ENCODE data around the gene JPH2. TPM values are rescaled to one million over a fixed set of nuclear protein-coding genes. Genes with fewer than 3 reads are reported as not detected.

The JPH2 gene
- total RNA-seq, 2 donors from 2014 or later = 0.97 TPM; not detected in 1

DNA sequence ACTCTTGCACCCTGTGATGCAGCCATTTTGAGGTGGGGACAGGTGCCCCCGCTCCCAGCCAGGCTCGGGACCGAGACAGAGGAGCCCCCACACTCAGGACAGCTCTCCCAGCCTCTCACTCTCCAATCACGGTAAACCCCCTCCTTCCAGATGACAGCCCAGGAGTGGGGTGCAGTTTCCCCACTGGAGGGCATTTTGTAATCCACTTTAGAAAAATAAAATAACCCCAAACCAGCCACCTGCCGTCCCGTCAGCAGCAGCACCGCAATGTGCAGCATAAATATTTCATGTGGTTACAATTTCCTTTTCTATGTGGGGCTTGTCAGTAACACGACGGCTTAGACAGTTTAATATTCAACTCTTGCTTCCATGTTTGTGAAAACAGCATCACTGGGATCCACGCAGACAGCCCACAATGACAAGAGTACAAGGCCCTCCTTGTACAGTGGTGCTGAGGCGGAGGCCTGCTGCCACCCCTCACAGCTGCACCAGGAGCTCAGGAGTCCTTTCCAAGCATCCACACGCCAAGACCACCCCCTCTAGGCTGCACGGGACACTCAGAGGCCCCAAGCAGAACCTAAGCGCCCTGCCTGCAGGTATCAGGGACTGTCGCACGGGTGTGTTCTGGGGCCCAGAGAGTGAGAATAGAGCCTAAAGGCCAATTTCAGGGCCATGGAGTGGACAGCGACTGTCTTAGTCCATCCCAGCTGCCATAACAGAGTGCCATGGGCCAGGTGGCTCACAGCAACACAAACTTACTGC is 116.7 kb downstream of the JPH2 start:
- ATAC-seq (peak; percentile 56), DNase-seq (ENCODE audit: low spot score in 2 of 2) (peak in 1 of 2 donors; percentile 65)
- Mint-ChIP-seq H3K36me3 (no peaks in the 10 kb centered on the region), H3K27ac (peak overlapping the region; percentile 98 to 99), H3K9me3 (no peaks in the 10 kb centered on the region)

DNA sequence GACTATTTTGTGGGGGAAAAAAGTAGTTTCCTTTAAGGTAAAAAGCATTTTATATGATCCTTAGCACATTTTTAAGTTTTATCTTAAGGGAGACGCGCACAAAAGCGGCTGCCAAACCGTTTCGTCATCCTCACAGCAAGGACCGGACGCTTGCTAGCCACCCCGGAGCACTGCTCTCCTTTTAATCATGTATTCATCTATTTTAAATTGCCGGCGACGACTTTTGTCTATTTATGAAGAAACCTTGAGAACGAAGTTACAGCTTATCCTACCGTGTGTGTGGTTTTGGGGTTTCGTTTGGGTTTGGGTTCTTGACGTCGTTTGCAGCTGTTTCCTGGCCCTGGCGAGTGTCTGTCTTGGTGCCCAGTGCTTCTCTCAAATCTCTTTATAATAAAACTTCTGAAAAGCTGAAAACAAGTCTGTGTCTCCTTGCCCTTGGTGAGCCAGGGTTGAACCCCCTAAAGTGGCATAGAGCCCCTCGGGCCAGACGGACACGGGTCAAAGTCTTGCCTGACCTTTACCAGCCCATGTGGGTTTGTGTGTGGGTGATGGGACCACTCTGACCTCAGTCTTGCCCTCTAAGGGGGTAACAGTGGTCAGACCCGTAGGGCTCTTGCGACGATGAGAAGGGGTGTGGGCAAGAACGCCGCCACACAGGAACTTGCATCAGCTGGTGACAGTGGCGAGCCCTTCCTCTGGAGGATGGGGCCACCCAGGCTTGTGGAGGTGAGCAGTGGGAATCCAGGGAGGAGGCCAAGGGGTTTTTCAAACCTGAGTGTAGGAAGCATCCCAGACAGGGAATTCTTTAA is 117.6 kb downstream of the JPH2 start:
- DNase-seq (ENCODE audit: low spot score in 2 of 2) = peak; percentile 47 to 82
- Mint-ChIP-seq H3K27ac (peak overlapping the region; percentile 98 to 99), H3K9me3 (no peaks in the 10 kb centered on the region), H3K36me3 (no peaks in the 10 kb centered on the region)
- ATAC-seq = peak; percentile 68 to 79

DNA sequence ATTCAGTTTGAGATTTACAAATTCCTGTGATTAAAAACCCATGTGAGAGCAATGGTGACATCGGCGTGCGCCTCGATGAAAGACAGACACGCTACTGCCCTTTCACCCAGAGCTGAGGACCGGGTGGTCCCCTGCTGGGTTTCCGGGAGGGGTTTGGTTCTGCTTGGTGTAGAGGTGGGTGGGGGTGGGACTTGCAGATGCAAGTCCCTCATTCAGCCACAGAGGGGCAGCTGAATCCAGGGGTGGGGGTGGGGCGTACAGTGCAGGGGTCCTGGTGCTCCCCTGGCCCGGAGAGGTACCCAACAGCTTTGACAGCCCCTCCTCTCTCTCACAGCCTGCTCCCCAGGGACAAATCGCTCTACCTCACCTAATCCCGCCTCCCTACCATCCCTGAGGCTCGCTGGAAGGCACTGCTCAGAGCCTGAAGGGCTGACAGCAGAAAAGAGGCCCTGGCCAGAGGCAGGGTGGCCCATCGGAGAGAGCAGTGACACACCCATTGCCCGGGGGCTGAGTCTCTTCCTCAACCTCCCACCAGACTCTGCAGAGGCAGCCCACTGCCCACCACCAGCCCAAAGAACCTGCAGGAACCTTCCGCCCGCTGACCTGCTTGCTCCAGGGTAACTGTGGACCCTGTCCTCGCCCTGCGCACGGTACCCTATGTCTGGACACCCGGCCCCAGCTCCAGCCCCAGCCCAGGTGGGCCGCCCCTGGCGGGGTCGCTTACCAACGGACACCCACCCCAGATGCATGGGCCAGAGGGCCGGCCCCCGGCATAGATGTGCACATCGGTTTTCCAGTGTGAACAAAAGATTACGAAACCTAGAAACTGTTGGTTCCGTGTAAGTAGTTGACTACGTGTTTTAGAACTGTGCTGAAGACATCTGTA is 118.4 kb downstream of the JPH2 start:
- H3K27ac Mint-ChIP-seq = peak overlapping the region; percentile 98 to 99

DNA sequence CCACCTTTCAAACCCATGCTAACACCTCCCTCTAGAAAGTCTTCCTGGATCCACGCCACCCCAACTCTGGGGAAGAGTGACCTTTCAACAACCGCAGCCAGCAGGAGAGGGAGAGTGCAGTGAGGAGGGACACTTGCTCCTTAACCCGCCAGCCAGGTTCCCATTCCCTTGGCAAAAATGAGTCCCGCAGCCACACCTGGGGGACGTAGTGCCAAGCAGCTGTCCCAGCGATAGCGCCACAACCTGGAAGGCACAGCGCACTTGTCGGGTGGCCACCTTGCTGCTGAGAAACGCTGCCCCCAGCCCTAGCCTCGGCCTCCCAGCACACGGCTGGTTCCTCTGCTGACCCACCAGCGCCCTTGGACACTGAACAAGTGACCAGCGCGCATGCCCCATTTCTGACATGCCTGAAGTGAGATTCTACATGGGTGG is 119.3 kb downstream of the JPH2 start:
- Mint-ChIP-seq H3K9me3 (no peaks in the 10 kb centered on the region), H3K27ac (peak overlapping the region in 1 of 2 donors; percentile 99), H3K36me3 (no peaks in the 10 kb centered on the region)
- no peak for DNase-seq (ENCODE audit: low spot score in 2 of 2)
- ATAC-seq = no peak

More for the DNA sequence above, 118.4 kb downstream of the JPH2 start:
- ATAC-seq = peak; percentile 26 to 34
- H3K36me3 Mint-ChIP-seq = no peaks in the 10 kb centered on the region
- DNase-seq (ENCODE audit: low spot score in 2 of 2) = no peak
- H3K9me3 Mint-ChIP-seq = no peaks in the 10 kb centered on the region

DNA sequence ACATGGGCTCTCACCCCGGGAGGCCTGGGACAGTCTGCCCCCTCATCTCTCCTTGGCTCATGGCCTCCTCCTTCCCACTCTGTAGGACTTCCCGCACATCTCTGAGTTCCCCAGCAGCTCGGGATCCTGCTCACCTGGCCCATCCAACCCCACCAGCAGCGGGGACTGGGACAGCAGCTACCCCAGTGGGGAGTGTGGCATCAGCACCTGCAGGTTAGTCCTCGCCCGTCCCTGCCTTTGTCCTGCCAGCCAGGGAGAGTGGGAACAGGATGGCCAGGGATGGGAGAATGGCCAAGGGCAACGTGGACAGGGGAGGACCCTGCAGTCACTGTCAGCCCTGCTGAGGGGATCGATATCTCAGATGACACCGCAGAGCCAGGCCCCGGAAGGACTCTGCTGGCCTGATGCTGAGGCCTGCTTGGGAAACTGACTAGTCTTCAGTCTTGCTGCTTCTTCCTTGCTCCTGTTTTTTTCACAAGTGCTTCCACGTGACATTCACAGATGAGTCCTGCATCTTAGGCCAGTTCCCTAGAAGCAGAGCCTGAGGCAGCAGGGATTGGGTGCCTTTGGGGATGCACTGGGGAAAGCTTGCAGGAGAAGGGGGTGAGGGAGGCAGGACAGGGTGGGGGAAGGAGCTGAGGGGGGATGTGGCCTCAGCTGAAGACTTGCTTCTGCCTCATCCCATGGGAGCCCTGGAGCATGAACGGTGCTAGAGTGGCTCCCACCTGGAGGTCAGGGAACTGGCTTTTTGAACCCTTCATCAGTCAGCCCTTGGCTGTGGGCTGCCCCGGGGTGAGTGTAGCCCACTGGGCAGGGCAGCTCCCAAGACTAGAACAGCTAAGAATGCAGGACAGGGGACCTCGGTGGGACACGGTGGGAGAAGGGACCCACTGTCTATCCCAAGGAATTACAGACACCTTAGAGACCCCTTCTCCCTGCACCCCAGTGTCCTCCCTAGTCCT is 120.1 kb downstream of the JPH2 start:
- no peak for DNase-seq (ENCODE audit: low spot score in 2 of 2)
- Mint-ChIP-seq H3K36me3 (no peaks in the 10 kb centered on the region), H3K9me3 (peaks cover under 1 to 1% of the 10 kb centered on the region in 2 donors), H3K27ac (peak overlapping the region in 1 of 2 donors; percentile 99)
- no peak for ATAC-seq

DNA sequence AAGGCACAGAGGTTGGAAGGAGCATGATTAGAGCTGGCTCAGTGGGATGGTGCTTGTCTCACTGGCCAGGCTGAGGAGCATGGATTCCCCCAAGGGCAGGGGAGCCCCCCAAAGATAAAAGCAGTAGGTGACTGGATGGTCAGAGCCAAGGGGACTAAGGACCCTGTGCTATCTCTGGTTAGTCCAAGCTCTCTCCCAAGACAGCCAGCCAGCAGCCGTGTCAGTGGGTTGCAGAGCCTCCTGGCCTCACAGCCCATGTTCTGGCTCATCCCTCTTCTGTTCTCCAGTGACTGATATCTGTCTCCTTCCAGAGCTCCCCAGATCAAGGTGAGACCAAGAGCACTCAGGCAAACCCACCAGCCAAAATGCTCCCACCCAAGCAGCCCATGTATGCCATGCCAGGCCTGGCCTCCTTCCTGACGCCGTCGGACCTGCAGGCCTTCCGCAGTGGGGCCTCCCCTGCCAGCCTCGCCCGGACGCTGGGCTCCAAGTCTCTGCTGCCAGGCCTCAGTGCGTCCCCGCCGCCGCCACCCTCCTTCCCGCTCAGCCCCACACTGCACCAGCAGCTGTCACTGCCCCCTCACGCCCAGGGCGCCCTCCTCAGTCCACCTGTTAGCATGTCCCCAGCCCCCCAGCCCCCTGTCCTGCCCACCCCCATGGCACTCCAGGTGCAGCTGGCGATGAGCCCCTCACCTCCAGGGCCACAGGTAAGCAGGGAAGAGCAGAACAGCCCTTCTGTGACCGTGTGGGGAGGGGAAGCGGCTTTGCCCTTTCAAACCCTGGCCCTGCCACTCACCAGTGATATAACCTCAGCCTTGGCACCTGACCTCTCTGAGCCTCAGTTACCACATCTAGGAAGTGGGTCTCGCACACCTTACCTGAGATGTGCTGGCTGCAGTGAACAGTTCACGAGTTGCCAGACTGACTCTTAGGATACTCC is 121.3 kb downstream of the JPH2 start:
- H3K36me3 Mint-ChIP-seq = peaks cover 0 to 6% of the 10 kb centered on the region in 2 donors
- ATAC-seq = no peak
- peaks cover 4 to 9% of the 10 kb centered on the region in 2 donors for H3K9me3 Mint-ChIP-seq
- H3K27ac Mint-ChIP-seq = no peak overlapping the region
- DNase-seq (ENCODE audit: low spot score in 2 of 2) = no peak

DNA sequence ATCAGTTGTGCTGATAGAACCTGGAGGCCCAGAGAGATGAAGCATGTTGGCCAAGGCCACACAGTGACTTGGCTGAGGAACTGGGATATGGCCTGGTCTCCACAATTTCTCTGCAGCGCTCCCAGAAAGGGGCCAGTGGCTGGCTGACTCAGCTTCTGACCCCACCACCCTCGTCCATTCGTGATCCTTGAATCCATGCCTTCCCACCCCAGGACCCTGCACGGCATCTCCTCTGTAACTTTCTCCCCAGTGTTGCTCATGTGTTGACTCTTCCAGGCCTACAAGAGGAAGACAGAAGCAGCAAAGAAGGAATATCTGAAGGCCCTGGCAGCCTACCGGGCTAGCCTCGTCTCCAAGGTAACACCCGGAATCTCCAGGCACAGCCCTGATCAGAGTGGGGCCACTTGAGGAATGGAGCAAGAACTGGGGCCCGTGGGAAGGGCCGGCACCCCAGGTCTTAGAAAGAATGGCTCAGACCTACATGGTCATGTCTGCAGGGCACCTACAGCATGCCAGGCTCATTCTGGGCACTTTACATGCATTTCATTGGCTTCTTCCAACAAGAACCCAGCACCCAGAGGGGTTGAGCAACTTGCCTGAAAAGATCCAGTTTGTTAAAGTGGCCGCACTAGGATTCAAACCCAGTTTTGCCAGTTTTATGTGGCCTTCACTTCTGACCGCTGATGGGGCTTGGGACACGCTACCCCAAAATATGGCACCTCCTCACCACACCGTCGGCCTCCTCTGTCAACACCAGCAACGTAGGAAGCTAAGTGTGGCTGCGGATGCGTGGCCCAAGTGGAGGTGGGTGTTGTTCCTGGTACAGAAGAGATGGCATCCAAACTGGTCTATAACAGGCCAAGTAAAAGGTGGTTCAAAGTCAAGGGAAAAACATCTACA is 122.2 kb downstream of the JPH2 start:
- peaks cover 4 to 11% of the 10 kb centered on the region in 2 donors for H3K9me3 Mint-ChIP-seq
- DNase-seq (ENCODE audit: low spot score in 2 of 2) = no peak
- ATAC-seq = no peak
- H3K36me3 Mint-ChIP-seq = peaks cover 0 to 7% of the 10 kb centered on the region in 2 donors
- no peak overlapping the region for H3K27ac Mint-ChIP-seq

Other genes with a start within 250 kb of the JPH2 start
- 10 to 100 TPM; 32.2 to 42.8 TPM for gene OSER1, start 23.6 kb upstream of the JPH2 start, total RNA-seq
- gene GDAP1L1, start 60.1 kb upstream of the JPH2 start, total RNA-seq = not detected
- gene FITM2, start 124.0 kb upstream of the JPH2 start, total RNA-seq = 1 to 10 TPM; 2.3 to 2.7 TPM
- gene R3HDML, start 149.9 kb upstream of the JPH2 start, total RNA-seq = not detected
- gene HNF4A, start 168.5 kb upstream of the JPH2 start, total RNA-seq = not detected